Parathyroid adenoma (tissue), 2 donors: Measurements from ENCODE around the gene ZNF486.
"Not testable (repeated sequence)": the region's sequence is repeated elsewhere in the genome, so short reads cannot be mapped to it uniquely, and the experiment has no call there.

ENCODE experiments used
- H2AFZ ChIP-seq: fragments of 300-600 bp; sonication (generic); one replicate; pipeline ENCODE4 v1.7.0; 2017; ENCODE audit warnings: antibody characterized with exemption, mild to moderate bottlenecking
- H3K27ac ChIP-seq: fragments of 300-600 bp; sonication (generic); one replicate; pipeline ENCODE4 v1.7.0; 2017
- H3K27me3 ChIP-seq: fragments of 300-600 bp; sonication (generic); one replicate; pipeline ENCODE4 v1.7.0; 2017; ENCODE audit warnings: low read length; ENCODE audit not compliant: control insufficient read depth, insufficient read depth
- H3K36me3 ChIP-seq: fragments of 300-600 bp; sonication (generic); one replicate; pipeline ENCODE4 v1.7.0; 2017; ENCODE audit warnings: low read length; ENCODE audit not compliant: control insufficient read depth, insufficient read depth
- H3K4me1 ChIP-seq: fragments of 300-600 bp; sonication (generic); one replicate; pipeline ENCODE4 v1.7.0; 2017; ENCODE audit warnings: control low read depth
- H3K4me2 ChIP-seq: fragments of 300-600 bp; sonication (generic); one replicate; pipeline ENCODE4 v1.7.0; 2017; ENCODE audit warnings: low read length
- H3K4me3 ChIP-seq: fragments of 300-600 bp; sonication (generic); one replicate; pipeline ENCODE4 v1.7.0; 2017; ENCODE audit warnings: low read depth, low read length
- H3K79me2 ChIP-seq: fragments of 300-600 bp; sonication (generic); one replicate; pipeline ENCODE4 v1.7.0; 2017; ENCODE audit warnings: control low read depth
- H3K9ac ChIP-seq: fragments of 300-600 bp; sonication (generic); one replicate; pipeline ENCODE4 v1.7.0; 2017; ENCODE audit warnings: mild to moderate bottlenecking
- H3K9me3 ChIP-seq: fragments of 300-600 bp; sonication (generic); one replicate; pipeline ENCODE4 v1.7.0; 2017; ENCODE audit warnings: low read length; ENCODE audit not compliant: control insufficient read depth
- TF ChIP-seq, protein P1 (sequence below): fragments of 300-600 bp; sonication (generic); IDR thresholded peaks from one replicate; pipeline ENCODE4 v1.7.0; 2017; ENCODE audit warnings: antibody characterized with exemption, mild to moderate bottlenecking
- donor health status: primary hyperparathyroidism.

ZNF486 gene

DNA sequence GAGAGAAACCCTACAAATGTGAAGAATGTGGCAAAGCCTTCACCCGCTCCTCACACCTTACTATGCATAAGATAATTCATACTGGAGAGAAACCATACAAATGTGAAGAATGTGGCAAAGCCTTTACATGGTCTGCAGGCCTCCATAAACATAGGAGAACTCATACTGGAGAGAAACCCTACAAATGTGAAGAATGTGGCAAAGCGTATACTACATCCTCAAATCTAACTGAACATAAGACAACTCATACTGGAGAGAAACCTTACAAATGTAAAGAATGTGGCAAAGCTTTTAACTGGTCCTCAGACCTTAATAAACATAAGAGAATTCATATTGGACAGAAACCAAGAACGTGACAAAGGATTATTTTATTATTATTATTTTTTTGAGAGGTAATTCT, 30.7 kb downstream of the ZNF486 start:
- no peak overlapping the region for H3K27ac ChIP-seq
- no peaks in the 10 kb centered on the region for H3K79me2 ChIP-seq
- H2AFZ ChIP-seq: no peak overlapping the region
- H3K4me2 ChIP-seq: no peak overlapping the region
- no peaks in the 10 kb centered on the region for H3K4me1 ChIP-seq
- H3K27me3 ChIP-seq: no peaks in the 10 kb centered on the region
- TF ChIP-seq, protein P1, sequence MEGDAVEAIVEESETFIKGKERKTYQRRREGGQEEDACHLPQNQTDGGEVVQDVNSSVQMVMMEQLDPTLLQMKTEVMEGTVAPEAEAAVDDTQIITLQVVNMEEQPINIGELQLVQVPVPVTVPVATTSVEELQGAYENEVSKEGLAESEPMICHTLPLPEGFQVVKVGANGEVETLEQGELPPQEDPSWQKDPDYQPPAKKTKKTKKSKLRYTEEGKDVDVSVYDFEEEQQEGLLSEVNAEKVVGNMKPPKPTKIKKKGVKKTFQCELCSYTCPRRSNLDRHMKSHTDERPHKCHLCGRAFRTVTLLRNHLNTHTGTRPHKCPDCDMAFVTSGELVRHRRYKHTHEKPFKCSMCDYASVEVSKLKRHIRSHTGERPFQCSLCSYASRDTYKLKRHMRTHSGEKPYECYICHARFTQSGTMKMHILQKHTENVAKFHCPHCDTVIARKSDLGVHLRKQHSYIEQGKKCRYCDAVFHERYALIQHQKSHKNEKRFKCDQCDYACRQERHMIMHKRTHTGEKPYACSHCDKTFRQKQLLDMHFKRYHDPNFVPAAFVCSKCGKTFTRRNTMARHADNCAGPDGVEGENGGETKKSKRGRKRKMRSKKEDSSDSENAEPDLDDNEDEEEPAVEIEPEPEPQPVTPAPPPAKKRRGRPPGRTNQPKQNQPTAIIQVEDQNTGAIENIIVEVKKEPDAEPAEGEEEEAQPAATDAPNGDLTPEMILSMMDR: no peak
- H3K9me3 ChIP-seq: no peaks in the 10 kb centered on the region
- H3K36me3 ChIP-seq: peaks cover 2% of the 10 kb centered on the region
- H3K9ac ChIP-seq: no peak overlapping the region
- H3K4me3 ChIP-seq: no peak overlapping the region

DNA sequence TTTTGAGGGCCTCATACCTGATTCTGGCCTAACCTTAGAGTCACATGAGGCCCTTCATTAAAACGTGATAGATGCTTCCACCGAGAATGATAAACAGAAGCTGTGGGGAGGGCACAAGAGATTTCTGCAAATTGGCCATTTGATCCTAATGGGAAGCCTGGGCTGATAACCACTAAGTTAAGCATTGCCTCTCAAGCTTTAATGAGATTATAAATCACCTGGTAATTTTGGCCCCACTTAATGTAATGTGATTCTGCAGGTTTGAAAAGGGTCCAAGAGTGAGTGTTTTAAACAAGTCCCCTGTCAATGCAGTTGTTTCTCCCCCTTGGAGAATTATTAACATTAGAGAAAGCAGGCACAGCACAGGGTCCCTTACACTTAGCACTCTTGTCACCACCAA, 42.0 kb downstream of the ZNF486 start:
- Histone ChIP-seq H3K79me2 (no peaks in the 10 kb centered on the region), H3K27ac (no peak overlapping the region), H3K4me2 (no peak overlapping the region), H3K9ac (no peak overlapping the region), H3K4me1 (no peaks in the 10 kb centered on the region), H2AFZ (no peak overlapping the region), H3K9me3 (no peaks in the 10 kb centered on the region), H3K4me3 (no peak overlapping the region), H3K36me3 (no peaks in the 10 kb centered on the region), H3K27me3 (no peaks in the 10 kb centered on the region)
- TF ChIP-seq, protein P1: no peak

DNA sequence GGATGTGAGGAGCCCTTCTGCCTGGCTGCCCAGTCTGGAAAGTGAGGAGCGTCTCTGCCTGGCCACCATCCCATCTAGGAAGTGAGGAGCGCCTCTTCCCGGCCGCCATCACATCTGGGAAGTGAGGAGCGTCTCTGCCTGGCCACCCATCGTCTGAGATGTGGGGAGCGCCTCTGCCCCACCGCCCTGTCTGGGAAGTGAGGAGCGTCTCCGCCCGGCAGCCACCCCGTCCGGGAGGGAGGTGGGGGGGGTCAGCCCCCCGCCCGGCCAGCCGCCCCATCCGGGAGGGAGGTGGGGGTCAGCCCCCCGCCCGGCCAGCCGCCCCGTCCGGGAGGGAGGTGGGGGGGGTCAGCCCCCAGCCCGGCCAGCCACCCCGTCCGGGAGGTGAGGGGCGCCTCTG, 47.4 kb downstream of the ZNF486 start:
- H3K79me2 ChIP-seq, H3K9ac ChIP-seq, H3K36me3 ChIP-seq, H3K4me1 ChIP-seq, H3K4me3 ChIP-seq, H3K27ac ChIP-seq, H2AFZ ChIP-seq, H3K4me2 ChIP-seq, H3K27me3 ChIP-seq, H3K9me3 ChIP-seq: not testable (repeated sequence)

DNA sequence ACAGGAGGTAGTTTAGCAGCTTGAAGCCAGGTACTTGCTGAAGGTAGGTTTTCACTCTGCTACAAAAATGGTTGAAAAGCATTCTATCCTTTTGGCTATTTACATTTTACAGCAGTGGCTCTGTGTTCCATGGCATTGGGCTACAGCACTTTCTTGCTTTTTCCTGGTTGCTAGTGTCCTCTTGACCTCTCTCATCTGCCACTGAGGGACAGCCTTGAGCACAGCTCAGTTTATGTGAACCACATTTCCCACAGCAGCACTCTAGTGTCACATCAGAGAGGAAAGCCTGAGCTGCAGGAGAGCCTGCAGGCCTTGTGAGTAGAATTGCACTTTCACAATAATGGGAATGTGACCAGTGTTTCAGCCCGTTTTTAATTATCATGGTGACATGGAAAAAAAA, 54.6 kb downstream of the ZNF486 start:
- not testable (repeated sequence) for H3K4me3 ChIP-seq, H3K36me3 ChIP-seq, H3K79me2 ChIP-seq, H3K4me1 ChIP-seq, H3K27me3 ChIP-seq, H2AFZ ChIP-seq, H3K27ac ChIP-seq, H3K9ac ChIP-seq, H3K4me2 ChIP-seq, H3K9me3 ChIP-seq

DNA sequence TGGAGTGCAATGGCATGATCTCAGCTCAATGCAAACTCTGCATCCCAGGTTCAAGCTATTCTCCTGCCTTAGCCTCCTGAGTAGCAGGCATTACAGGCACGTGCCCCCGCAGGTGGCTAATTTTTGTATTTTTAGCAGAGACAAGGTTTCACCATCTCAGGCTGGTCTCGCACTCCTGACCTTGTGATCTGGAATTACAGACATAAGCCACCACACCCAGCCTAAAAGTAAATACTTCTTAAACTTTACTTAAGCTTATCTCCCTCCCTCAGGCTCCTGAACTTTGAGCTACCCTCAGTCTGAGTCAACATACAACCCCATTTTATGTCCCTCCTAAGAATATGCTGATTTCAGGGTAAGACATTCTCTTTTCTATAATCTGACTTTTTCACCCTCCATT, 66.1 kb downstream of the ZNF486 start:
- H3K27ac ChIP-seq: no peak overlapping the region

DNA sequence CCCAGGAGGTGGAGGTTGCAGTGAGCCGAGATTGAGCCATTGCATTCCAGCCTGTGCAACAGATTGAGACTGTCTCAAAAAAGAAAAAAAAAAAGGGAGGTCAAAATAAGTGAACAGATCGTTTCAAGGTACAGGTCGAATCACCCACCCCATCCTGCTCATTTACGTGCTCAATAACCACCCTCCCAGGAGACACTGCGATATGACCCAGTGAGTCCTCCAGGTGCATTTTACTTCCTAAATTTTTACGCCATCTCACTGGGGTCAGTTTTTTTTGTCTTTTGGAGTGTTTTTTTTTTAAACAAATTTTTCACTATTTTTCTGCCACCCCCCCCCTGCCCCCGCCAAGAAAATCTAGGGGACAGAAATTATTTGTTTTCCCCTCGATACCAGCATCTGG, 68.1 kb downstream of the ZNF486 start:
- Histone ChIP-seq H3K36me3 (no peaks in the 10 kb centered on the region), H3K4me3 (no peak overlapping the region), H3K9ac (no peak overlapping the region), H3K27ac (no peak overlapping the region), H3K79me2 (no peaks in the 10 kb centered on the region), H3K4me2 (no peak overlapping the region), H3K4me1 (no peaks in the 10 kb centered on the region), H2AFZ (no peak overlapping the region), H3K27me3 (no peaks in the 10 kb centered on the region), H3K9me3 (no peaks in the 10 kb centered on the region)
- TF ChIP-seq, protein P1: no peak

More for the DNA sequence above, 66.1 kb downstream of the ZNF486 start:
- Histone ChIP-seq H3K4me3 (no peak overlapping the region), H3K27me3 (no peaks in the 10 kb centered on the region), H3K9me3 (no peaks in the 10 kb centered on the region), H3K36me3 (no peaks in the 10 kb centered on the region), H3K9ac (no peak overlapping the region), H2AFZ (no peak overlapping the region), H3K4me2 (no peak overlapping the region), H3K79me2 (no peaks in the 10 kb centered on the region), H3K4me1 (no peaks in the 10 kb centered on the region)
- TF ChIP-seq, protein P1: no peak
